ENCODE data around the gene ZNF423.

Gene ZNF423

DNA sequence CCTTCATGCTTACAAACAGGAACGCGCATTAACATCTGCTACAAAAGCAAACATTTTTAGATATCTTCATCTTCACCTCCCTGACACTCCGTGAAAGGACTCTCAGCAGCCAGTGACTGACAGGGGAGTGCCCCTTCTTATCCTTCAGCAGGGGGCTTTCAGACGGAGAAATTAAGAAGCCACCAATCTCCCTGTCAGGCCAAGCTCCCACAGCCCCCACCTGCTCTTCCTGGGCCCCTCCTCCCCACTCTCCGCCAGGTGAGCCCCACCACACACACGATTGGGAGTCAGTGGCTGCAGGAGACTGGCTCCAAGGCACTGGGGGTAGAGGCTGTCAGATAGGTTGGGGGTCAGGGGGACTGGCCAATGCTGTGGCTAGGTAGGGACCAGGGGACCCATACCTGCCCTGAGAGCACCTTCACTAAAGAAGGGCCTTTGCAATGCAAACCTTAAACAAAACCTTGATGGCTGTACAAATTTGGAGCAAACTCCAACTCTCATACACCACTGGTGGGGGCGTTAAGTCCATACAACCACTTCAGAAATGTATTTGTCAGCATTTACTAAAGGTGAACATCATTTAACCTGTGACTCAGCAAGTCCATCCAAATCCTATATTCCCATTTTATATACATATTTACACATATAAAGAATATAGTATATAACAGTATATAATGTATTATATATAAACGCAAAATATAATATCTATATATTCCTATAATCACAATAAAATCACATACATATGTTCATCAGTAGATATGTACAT is 232.2 kb downstream of the ZNF423 start:
- H3K36me3 ChIP-seq (ENCODE audit: control insufficient read depth, insufficient read depth, low read length), result no peaks in the 10 kb centered on the region
- DNase-seq (ENCODE audit: extremely low read depth, insufficient read length), result no peak
- TF ChIP-seq, protein P1, sequence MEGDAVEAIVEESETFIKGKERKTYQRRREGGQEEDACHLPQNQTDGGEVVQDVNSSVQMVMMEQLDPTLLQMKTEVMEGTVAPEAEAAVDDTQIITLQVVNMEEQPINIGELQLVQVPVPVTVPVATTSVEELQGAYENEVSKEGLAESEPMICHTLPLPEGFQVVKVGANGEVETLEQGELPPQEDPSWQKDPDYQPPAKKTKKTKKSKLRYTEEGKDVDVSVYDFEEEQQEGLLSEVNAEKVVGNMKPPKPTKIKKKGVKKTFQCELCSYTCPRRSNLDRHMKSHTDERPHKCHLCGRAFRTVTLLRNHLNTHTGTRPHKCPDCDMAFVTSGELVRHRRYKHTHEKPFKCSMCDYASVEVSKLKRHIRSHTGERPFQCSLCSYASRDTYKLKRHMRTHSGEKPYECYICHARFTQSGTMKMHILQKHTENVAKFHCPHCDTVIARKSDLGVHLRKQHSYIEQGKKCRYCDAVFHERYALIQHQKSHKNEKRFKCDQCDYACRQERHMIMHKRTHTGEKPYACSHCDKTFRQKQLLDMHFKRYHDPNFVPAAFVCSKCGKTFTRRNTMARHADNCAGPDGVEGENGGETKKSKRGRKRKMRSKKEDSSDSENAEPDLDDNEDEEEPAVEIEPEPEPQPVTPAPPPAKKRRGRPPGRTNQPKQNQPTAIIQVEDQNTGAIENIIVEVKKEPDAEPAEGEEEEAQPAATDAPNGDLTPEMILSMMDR (IDR thresholded peaks at IDR 0.05; ENCODE audit: insufficient read depth, low read length, poor library complexity, severe bottlenecking), result no peak

DNA sequence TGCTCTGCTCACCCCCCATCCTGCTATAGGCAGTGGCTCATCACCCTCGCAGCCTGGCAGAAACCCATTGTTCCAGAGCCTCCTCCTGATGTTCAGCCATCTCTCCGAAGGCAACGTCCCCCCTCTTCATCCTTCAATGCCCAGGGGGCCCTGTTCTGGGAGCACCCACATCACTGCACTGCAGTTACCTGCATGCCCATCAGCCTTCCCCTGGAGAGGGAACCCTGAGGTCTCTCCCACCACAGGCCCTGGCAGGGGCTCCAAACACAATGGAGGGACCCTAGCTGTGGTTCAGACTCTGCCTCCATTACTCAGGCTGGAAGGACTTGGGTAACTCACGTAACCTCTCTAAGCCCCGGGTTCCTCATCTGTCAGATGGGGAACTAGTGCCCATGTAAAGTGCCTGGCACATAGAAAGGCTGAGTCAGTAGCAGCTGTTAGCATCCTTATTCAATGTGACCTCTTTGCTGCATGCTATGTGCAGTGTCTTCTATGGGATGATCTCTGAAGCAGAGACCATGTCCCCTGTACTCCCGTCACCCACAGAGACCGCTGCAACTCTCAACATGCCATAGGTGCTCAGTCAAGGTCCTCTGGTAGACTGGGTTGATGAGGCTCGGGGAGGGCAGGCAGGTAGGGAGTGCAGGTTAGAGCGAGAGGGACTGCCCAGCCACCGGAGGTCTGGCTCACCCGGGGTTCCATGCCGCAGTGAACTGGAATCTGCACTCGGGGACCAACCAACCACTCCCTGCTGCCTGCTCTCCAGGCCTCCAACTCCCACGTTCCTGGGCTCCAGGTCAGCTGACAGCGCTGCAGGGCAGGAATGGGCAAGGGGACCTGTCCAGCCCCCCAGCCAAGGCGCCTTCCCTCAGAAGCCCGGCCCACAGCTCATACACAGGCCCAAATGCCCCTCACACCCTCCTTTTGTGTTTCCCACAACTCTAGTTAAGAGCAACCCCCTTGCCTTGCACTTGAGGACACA is 233.2 kb downstream of the ZNF423 start:
- Histone ChIP-seq H3K4me3 (replicated peaks; ENCODE audit: low read depth, low read length) (no peak overlapping the region), H3K36me3 (ENCODE audit: control insufficient read depth, insufficient read depth, low read length) (no peaks in the 10 kb centered on the region), H3K27me3 (replicated peaks; ENCODE audit: control insufficient read depth, insufficient read depth, low read length) (no peaks in the 10 kb centered on the region)
- DNase-seq (ENCODE audit: extremely low read depth, insufficient read length), result no peak
- TF ChIP-seq, protein P1 (IDR thresholded peaks at IDR 0.05; ENCODE audit: insufficient read depth, low read length, poor library complexity, severe bottlenecking), result no peak

More for the DNA sequence above, 232.2 kb downstream of the ZNF423 start:
- Histone ChIP-seq H3K4me3 (replicated peaks; ENCODE audit: low read depth, low read length) (no peak overlapping the region), H3K27me3 (replicated peaks; ENCODE audit: control insufficient read depth, insufficient read depth, low read length) (no peaks in the 10 kb centered on the region)

DNA sequence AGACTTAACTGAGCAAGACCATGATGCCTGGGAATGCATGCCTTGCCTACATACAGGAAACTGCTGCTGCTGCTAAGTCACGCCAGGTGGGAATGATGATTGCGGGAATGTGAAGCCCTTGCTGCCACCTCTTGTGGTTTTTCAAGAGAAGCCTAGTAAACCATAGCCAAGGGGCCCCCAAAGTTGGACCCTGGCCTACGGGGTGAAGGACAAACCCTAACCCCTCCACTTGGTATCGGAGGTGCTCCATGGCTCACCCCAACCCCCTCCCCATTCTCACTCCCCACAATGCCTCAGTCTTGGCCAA is 233.9 kb downstream of the ZNF423 start:
- no peaks in the 10 kb centered on the region for H3K36me3 ChIP-seq (ENCODE audit: control insufficient read depth, insufficient read depth, low read length)
- TF ChIP-seq, protein P1 (IDR thresholded peaks at IDR 0.05; ENCODE audit: insufficient read depth, low read length, poor library complexity, severe bottlenecking), result no peak

DNA sequence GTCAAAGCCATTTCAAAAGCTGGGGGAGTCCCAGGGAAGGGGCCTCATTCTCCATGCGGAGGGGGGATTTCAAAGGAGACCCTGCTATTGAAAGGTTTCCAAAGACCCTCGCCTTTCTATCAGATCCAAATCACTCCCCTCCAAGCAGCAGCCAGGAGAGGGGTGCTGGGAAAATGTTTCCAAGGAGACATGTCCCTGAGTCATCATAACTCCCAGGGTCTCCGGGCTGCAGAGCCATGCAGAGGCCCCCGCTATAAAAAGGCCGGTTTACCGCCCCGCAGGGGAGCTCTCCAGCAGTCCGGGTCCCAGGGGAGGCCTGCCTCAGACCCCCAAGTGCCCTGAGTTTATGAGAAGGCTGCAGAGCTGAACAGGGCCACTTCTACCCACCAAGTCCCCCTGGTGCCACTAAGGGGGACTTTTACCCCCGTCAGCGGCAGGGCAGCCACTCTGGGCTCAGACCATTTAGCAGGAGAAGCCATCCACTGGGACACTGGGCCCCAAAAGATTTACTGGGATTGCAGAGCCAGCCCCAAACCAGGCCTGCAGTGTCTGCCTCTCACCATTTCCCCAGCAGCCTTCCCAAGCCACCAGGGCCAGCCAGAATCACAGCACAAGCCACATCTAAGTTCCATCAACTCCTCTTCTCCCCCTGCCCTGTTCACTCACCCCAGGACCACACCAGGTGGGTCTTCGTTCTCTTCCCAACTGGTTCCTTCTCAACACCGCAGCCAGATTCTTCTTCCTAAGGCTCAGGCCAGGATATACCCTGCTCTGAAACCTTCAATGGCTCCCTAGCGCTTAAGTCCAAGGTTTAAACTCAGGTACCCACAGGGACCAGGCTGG is 234.4 kb downstream of the ZNF423 start:
- Histone ChIP-seq H3K4me3 (replicated peaks; ENCODE audit: low read depth, low read length) (no peak overlapping the region), H3K27me3 (replicated peaks; ENCODE audit: control insufficient read depth, insufficient read depth, low read length) (no peaks in the 10 kb centered on the region; the same call in 1 of the 2 replicates), H3K36me3 (ENCODE audit: control insufficient read depth, insufficient read depth, low read length) (no peaks in the 10 kb centered on the region)
- TF ChIP-seq, protein P1 (IDR thresholded peaks at IDR 0.05; ENCODE audit: insufficient read depth, low read length, poor library complexity, severe bottlenecking), result no peak
- DNase-seq (ENCODE audit: extremely low read depth, insufficient read length), result no peak

More for the DNA sequence above, 233.9 kb downstream of the ZNF423 start:
- no peak for DNase-seq (ENCODE audit: extremely low read depth, insufficient read length)
- H3K27me3 ChIP-seq (replicated peaks; ENCODE audit: control insufficient read depth, insufficient read depth, low read length), result no peaks in the 10 kb centered on the region; the same call in 1 of the 2 replicates
- H3K4me3 ChIP-seq (replicated peaks; ENCODE audit: low read depth, low read length), result no peak overlapping the region

DNA sequence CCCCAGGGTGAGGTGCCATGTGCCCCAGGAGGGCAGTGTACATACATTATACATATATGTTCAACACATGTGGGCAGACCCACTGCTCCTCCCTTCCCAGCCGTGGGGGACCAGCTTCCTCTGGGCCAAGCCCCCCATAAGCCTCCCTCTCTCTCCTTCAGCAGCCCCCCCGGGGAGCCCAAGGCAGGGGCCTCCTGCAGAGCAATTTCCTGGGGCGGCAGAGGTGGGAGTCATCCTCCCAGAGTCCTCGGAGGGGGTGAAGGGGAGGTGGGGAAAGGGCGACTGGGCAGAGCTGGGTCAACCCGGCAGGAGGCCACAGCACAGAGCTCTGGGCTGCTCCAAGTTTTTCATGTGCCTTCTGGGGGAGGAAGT is 235.1 kb downstream of the ZNF423 start:
- no peak for DNase-seq (ENCODE audit: extremely low read depth, insufficient read length)
- Histone ChIP-seq H3K36me3 (ENCODE audit: control insufficient read depth, insufficient read depth, low read length) (no peaks in the 10 kb centered on the region), H3K27me3 (replicated peaks; ENCODE audit: control insufficient read depth, insufficient read depth, low read length) (no peaks in the 10 kb centered on the region; the same call in 1 of the 2 replicates), H3K4me3 (replicated peaks; ENCODE audit: low read depth, low read length) (no peak overlapping the region)
- TF ChIP-seq, protein P1 (IDR thresholded peaks at IDR 0.05; ENCODE audit: insufficient read depth, low read length, poor library complexity, severe bottlenecking), result no peak
